ENCODE results near the gene URGCP.

Gene URGCP

GRCh38 chr7:43906331-43907010 is at the start of gene URGCP:
URGCP (minus strand) TSS chr7:43906596; CDS start chr7:43906575, 21 bp downstream.
- peak; percentile 40 for DNase-seq

GRCh38 chr7:43956027-43956426 is 49.6 kb upstream of the URGCP start:
- DNase-seq, result no peak

GRCh38 chr7:43954524-43955228 is 48.3 kb upstream of the URGCP start:
- DNase-seq, result no peak

GRCh38 chr7:43953071-43953470 is 46.7 kb upstream of the URGCP start:
- no peak for DNase-seq

- DNase-seq, result no peak
Observed at GRCh38 chr7:43952028-43952427, 45.6 kb upstream of the URGCP start.

- DNase-seq, result no peak
Observed at GRCh38 chr7:43944286-43944685, 37.9 kb upstream of the URGCP start.

- no peak for DNase-seq
Observed at GRCh38 chr7:43943417-43944187, 37.2 kb upstream of the URGCP start.

GRCh38 chr7:43942997-43943396 is 36.6 kb upstream of the URGCP start:
- no peak for DNase-seq

- no peak for DNase-seq
Observed at GRCh38 chr7:43942250-43942649, 35.9 kb upstream of the URGCP start.

GRCh38 chr7:43938892-43939482 is 32.6 kb upstream of the URGCP start:
- DNase-seq, result no peak

- DNase-seq, result no peak
Observed at GRCh38 chr7:43937444-43937843, 31.0 kb upstream of the URGCP start.

- DNase-seq, result no peak
Observed at GRCh38 chr7:43933902-43934560, 27.6 kb upstream of the URGCP start.

GRCh38 chr7:43931346-43931745 is 24.9 kb upstream of the URGCP start:
- DNase-seq, result no peak

GRCh38 chr7:43929529-43930457 is 23.4 kb upstream of the URGCP start:
- no peak for DNase-seq

- DNase-seq, result no peak
Observed at GRCh38 chr7:43927810-43928209, 21.4 kb upstream of the URGCP start.

- no peak for DNase-seq
Observed at GRCh38 chr7:43926798-43927123, 20.4 kb upstream of the URGCP start.

GRCh38 chr7:43925984-43926797 is 19.8 kb upstream of the URGCP start, which contains the start of gene UBE2D4:
UBE2D4 (plus strand) TSS chr7:43926436; CDS start chr7:43926533, 97 bp downstream.
- peak; percentile 85 for DNase-seq

- DNase-seq, result no peak
Observed at GRCh38 chr7:43922726-43923125, 16.3 kb upstream of the URGCP start.

GRCh38 chr7:43921423-43921822 is 15.0 kb upstream of the URGCP start:
- DNase-seq, result no peak

GRCh38 chr7:43915907-43916306 is 9.5 kb upstream of the URGCP start:
- DNase-seq, result no peak

- DNase-seq, result no peak
Observed at GRCh38 chr7:43914795-43915194, 8.4 kb upstream of the URGCP start.

Data from CD4-positive, alpha-beta T cell treated with Interleukin-15 for 1 hour (primary cell).